GM18868 (cell line): ENCODE data around the gene DAGLB.
"Not testable (repeated sequence)": the region's sequence is repeated elsewhere in the genome, so short reads cannot be mapped to it uniquely, and the experiment has no call there.

Experiments used
- ATAC-seq: cut with Tn5 transposase; IDR thresholded peaks from one replicate; pipeline ENCODE4 v1.9.1; 2021; ENCODE audit warnings: mild to moderate bottlenecking, moderate library complexity; ENCODE audit not compliant: unreplicated experiment

Gene DAGLB

DNA sequence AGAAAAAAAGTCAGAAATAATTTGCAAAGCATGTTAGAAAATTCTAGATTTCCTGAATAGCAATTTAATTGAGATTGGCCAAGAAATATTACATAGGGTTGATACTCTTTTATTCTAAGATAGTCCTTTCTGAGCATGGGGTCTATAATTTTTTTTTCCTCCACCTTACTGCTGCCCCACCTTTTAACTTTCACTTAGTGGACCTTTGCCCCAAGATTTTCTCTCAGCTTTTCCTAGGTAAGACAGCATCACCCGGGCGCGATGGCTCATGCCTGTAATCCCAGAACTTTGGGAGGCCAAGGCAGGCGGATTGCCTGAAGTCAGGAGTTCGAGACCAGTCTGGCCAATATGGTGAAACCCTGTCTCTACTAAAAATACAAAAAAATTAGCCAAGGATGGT lies 69.2 kb downstream of the DAGLB start:
- ATAC-seq, result not testable (repeated sequence)

DNA sequence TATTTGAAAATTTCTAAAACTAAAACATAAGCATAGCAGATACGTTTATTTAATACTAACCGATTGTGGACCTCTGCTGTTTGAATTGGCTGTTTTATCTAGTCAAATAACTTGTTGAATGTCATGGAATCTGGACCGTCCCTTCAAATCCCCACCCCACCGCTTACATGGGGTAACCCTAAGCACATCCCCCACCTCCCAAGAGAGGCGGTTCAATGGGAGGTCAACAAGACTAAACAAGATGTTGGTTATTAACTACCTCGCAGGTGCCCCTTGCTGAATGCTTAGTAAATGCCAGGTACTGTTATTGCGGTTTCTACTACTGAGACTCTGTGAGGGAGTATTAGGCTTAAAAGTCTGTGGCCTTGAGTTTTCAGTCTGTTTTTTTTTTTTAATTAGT lies 70.9 kb downstream of the DAGLB start:
- no peak for ATAC-seq

DNA sequence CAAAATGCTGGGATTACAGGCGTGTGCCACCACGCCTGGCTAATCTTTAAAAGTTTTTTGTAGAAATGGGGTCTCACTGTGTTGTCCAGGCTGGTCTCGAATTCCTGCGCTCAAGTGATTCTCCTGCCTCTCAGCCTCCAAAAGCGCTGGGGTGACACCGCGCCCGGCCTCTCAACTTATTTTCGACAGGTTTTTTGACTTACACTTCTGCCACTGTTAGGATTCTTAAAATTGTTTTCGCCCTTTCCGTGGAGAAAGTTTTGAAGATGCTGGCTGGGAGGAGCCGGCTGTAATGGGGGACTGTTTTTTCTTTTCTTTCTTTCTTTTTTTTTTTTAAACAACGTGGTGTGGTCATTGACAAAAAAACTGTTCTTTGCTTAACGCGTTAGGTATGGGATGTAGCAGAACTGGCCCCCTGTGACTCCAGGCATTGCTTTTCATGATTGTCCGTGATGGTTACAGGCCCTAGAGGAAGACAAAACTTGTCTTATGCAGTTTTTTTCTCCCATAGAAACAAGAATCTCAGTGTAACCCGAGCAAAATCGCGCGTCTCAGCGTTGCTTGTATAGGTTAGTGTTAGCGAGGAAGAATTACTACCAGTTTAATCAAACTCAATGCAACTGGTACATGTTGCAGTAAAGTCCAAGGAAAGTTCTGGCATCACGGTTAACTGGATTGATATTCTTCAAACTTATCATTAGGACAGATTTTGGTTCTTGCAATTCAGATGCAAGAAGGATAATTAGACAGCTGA lies 72.2 kb downstream of the DAGLB start:
- no peak for ATAC-seq

DNA sequence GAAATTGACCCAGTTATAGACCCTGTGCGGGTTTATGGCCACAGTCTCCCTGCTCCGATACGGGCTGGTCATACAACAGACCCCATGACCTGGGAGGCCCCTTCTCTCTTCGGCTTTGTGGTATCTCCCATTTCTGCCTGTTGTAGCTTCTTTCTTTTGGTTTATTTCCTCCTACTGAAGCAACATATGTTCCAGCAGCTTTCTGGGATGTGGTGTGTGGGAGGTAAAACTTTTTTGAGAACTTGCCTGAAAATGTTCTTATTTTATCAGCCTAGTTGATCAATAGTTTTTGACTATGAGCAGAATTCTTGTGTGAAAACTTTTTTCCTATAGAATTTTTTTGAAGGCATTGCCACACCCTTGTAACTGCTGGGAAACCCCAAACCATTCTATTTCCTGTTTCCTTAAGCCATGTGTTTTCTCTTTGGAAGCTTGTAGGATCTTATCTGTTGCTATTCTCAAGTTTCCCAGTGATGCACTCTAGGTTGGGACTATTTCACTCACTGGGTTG lies 80.0 kb downstream of the DAGLB start:
- ATAC-seq, result no peak

DNA sequence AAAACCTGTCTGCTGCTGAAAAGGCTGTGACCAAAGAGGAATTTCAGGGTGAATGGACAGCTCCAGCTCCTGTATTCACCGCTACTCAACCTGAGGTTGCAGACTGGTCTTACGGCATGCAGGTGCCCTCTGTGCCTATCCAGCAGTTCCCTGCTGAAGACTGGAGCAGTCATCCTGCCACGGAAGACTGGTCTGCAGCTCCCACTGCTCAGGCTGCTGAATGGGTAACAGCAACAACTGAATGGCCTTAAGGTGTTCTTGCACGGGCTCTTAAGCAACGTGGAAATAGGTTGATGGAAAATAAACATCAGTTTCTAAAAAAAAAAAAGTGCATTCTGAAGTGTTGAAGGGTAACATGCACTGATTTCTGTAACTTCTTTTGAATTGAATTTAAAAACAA lies 82.3 kb downstream of the DAGLB start:
- ATAC-seq, result no peak

DNA sequence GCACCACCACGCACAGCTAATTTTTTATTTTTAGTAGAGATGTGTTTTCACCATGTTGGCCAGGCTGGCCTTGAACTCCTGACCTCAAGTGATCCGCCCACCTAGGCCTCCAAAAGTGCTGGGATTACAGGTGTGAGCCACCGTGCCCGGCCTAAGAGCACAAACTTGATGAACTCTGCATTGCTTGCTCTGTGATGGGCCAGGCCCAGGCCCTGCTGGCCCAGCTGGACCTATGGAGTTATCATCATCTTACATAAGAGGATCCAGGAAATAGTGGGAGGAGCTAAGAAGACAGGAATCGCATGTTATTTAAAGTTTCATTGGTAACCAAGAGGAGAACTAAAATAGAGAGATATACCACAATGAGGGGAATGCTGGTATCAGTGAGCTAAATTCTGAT lies 86.9 kb downstream of the DAGLB start:
- ATAC-seq, result no peak

DNA sequence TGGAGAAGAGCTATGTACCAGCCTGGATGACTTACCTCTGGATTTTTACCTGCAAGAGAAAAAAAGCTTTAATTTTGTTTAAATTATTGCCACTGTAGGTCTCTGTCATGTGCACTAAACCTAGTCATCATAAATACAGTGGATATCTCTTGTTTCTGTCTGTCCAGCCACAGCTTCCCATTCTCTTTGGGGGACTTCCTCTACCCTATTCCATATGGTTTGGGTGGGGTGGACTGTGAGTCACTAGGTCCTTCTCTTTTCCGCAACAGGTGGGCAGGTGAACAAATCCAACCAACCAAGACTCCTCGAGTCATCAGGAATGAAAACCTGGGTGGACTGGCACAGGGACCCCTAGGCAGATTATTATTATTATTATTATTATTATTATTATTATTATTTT lies 88.0 kb downstream of the DAGLB start:
- ATAC-seq, result no peak
